HG03378 (cell line): ENCODE results near the gene MED13L.

Source experiments
- ATAC-seq: cut with Tn5 transposase; IDR thresholded peaks from one replicate; pipeline ENCODE4 v1.9.1; 2021; ENCODE audit warnings: mild to moderate bottlenecking, moderate library complexity; ENCODE audit not compliant: unreplicated experiment

Gene MED13L

DNA sequence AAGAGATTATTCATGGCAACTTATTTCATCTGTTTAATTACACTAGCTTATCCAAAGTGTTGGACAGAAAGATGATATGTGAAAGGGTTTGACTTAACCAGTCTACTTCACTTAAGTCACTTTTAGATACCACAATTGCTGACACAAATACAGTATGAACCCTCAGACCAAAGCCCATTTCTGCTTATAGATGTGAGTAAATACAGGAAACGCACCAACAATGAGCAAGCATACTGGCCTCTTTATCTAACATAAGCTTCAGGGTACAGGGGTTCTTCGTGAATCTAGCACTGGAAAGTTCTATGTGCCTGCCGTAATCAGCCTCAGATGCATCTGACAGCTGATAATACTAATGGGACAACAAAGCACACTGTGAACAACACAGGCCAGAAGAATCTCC is 209.6 kb downstream of the MED13L start:
- no peak for ATAC-seq

DNA sequence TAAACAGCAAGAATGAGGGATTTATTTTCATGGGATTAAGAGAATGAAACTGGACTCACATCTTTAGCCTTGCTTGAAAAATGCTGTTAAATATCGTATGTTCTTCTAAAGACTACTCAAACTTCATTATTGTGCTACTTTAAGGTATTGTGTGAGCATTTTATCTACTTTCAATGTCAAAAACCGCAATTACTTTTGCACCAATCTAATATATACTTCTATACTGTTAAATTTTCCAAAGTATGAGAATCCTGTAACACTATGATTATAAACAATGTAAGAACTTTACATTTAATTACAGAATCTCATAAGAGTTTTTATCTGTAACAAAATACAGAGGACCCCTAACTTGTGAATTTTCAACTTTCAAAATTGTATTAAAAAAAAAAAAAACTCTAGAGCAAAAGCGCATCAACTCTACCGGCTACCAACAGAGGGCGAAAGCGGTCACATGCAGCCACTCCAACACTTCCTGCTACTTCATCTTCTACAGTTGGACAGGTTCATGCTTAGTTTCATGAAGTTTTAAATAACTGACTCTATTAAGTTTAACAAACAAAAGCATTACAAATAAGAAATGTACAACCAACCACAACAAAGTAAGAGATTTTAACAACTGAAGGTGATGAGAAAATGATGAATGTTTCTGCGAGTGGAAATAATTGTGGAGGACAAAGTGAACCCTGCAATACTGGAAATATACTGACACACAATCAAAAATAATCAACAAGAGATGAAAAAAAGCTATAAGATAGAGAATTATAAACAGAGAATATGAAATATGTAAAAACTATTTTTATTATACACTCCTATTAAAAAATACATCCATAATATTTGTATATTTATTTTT is 210.9 kb downstream of the MED13L start:
- no peak for ATAC-seq

DNA sequence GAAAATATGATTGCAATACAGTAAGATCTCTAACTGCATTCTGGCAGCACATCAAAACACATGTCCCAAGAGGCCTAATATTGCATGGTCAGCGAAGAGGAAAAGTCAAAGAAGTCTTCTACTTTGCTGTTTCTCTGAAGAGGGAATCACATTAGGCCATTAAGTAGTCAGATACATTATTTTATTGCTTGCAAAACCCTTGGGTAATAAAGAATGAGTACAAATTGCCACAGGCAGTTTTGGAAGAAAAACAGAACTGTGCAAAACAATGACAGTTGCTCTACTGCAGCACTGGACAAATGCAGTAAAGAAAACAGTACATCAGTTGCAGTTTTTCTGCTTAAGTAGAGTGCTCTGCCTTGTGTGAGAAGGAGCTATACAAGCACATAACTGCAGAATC is 211.9 kb downstream of the MED13L start:
- no peak for ATAC-seq

DNA sequence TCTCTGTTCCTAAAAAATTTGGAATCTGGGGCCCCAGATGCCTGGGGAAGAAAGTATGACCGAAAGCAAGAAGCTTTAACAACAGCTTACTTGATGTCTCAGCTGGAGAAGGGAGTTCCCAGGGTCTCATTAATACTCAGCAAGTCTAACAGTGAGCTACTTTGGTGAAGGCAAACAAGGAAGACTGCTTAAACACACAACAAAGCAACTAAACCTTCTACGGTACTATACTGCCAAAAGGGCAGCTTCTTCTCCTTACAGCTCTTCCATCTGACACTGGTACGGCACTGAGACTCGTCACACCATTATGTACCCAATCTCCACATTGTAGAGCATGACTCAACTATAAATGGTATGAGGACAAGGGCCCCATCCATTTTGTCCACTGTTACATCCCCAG is 213.0 kb downstream of the MED13L start:
- no peak for ATAC-seq

DNA sequence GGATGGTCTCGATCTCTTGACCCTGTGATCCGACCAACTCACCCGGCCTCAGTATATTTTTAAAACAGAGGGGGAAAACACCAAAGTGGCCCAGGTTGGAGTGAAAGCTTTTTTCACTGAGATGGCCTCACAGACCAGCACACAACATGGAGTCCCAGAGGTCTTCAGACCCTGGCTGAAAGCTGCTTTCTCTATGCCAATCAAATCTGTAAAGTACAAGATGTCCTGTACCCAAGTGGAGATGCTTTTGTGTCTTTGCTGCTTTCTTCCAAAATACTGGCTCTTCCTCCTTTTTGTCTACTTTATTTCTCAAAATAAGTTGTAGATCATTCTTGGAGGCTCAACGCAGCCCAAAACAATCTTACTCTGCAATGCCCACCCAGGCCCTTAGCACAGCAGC is 214.8 kb downstream of the MED13L start:
- no peak for ATAC-seq

DNA sequence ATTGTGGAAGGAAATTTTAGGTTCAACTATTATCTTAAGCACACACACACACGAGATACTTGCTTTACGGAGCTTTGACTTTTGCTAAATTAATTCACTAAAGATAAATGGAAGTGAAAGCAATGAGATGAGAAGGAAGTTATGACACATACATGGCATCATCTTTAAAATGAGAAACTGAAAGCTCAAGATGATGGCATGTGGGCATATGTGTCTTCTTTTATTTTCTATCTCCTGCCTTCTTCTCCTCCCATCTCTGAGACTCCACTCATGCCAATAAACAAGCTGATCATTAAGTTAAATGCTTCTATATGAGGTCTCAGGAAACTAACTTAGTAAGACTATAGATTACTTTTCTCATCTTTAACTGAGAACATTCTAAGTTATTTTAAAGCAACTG is 216.7 kb downstream of the MED13L start:
- ATAC-seq, result peak; percentile 95

DNA sequence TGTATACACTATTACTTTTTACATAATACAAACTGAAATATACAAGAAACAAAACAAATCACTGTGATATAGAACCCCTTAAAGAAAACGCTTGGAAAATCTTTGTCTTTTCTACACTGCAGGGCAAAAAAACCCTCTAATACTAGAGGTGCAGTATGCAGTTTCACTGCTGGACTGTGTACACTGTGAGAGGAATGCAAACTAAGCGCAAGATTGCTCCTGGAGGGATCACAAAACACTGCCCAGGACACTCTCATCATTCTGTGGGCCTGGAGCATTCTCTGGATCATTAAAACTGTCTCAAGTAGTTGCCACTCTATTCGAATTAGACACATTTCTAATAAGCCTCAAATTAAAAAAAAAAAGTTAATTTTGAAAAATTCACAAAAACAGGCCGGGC is 217.6 kb downstream of the MED13L start:
- no peak for ATAC-seq

DNA sequence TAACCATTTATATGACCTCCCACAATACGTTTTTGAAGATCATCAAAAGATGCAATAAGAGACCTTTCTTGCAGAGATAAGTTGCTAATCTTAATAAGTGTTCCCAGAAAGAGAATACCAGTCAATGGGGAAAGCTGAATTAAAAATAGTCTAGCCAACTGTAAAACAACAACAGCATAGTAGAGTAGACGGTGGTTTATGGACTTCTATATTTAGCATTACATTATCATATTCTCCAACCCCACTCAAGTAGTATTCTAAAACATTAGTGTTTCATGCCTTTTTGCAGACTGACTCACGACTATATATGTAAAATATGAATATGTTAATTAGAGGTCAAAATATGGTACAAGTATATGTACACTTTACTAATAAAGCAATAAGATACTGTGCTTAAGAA is 218.9 kb downstream of the MED13L start:
- no peak for ATAC-seq

DNA sequence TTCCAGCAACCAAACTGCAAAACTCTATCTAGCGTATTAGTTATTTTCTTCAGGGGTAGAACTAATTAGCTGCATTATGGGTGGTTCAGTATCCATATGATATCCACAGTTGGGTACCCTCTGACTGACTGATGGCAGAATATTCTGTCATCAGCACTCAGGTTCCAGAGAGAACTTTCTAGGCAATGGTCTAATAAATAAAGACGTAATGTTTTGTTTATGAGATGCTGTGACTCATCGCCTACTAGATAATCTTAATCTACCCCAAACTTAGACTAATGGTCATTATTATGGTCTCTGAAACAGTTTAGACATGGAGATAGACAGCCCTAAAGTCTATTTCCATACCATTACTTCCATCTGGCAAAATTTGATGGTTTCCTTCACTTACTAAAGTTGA is 220.1 kb downstream of the MED13L start:
- ATAC-seq, result no peak

DNA sequence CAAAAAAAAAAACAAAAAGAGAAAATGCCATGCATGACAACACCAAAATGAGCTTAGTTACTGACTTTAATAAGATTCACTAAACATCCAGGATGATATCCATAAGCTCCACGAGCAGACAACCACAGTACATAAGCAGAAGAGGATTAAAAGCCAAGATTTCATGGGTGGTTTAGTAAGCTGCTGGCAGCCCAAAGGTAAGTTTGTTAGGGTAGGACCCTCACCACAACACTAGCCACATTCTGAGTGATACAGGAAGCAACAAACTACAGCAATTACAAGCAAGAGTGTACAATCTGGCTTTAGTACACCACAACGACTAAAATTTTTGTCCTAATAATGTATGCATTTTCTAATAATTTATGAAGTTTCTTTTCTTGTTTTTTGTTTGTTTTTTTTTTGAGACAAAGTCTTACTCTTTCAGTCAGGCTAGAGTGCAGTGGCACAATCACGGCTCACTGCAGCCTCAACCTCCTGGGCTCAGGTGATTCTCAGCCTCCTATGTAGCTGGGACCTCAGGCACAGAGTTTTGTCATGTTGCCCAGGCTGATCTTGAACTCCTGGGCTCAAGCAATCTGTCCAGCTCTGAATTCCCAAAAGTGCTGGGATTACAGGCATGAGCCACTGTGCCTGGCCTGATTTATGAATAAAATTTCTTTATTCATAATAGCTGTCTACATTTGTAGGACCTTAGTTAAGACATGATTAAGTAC is 221.4 kb downstream of the MED13L start:
- no peak for ATAC-seq

DNA sequence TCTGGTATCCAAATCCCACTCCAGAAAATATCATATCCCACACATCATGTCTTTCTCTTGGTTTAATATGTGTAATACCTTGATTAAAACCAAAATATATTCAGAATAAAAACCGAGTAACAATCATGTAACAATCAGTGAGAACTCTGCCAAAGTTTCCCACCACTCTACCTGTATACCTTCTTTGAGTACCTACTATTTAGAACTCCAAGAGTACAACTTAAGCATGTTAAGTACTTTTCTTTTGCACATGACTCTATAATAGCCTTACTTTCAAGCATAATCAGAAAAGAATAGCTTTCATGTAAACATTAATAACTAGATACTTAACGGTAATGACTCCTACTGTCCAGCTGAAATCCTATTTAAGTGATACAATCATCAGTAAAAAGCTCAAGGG is 223.2 kb downstream of the MED13L start:
- ATAC-seq, result no peak

DNA sequence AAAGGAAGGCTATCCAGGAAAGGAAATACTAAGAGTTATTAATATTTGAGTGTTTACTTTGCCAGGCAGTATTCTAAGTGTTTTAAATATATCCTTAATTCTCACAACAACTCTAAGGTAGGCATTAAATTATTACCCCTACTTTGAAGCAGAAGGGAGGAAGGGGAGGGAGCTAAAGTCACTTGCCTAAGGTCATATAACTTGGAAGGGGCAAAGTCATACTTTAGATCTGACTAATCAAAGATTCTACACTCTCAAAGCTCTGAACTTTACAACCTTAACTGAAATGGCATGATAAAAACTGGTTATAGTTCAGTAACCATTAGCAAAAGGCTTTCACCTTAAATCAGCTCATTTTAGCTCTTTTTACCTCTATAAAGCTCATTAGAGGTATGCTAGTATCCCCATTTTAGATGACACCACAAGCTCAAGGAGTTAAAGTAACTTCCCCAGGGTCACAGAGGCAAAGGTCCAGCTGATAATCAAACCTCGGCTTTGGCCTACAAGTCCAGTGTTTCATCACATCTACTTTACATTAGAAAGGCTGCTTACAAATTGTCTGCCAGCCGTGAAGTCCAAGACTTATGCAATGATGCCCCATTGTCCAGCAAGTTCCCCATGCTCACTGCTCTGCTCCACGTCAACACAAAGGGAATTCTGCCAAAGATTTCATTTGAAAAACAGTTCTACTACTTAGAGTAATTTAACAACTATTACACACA is 223.9 kb downstream of the MED13L start:
- ATAC-seq, result no peak

DNA sequence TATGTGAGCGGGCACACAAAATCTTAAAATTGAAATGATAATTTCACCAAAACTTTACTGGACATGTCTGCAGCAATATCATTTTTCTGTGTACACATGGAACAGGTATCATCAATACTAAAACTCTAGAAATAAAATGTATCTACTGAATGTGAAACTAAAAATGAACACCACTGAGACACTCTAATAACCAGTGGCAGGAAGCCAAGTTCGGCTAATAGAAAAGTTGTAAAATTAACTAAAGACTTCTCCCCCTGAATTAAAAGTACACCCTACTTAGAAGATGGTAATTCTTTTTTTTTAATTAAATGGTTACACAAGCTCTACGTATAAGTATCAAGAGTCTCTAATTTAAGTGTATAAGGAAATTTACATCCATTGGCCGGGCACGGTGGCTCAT is 227.2 kb downstream of the MED13L start:
- ATAC-seq, result no peak

DNA sequence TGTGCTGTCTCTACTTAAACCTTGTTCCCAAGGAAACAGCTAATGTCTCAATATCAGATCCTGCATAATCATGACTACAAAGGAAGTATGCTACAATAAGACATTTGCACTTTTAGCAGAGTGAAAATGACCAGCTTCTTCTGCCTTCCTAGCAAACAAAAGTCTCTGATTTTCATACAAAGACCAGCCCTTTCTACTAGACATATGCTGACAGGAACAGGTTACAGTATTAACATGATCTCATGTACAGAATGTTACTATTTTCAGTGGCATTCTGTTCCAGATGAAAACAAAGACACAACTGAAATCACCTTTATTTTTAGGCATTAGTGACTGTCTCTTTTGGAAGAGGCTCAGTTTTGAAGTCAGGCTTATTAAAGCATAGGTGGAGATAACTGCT is 228.6 kb downstream of the MED13L start:
- no peak for ATAC-seq

DNA sequence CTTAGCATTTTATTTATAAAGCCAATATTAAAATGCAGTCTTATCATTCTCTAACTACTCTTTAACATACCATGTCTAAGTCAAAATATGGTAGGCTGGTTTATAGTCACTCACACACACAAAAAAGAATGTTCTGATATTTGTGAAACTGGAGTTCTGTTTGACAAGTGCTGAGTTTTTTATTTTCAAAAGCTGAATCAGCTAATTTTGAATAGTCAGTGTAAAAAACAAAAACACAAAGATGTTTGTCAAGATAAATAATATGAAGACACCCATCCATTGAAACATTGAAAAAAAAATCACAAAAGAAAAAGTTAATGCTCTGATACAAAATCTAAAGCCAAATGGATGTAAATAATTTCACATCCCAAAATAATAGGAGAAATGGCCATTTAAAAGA is 231.5 kb downstream of the MED13L start:
- ATAC-seq, result no peak

DNA sequence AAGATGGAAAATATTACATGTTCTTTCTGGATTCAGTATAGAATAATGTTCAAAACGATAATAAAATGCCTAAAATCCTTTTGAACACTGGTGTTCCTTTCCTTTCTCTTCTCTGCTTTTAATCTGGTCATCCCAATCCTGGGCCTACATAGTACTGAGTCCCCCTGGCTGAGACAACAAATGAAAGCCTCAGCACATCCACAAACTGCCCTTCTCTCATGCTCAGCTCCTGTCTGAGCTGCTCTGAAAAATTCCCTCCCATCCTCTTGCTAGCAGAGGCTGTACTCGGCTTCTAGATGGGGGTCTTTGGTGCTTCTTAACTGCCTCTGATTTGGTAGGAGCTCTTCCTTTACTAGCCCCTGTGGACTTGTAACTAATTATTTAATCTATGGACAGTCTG is 232.3 kb downstream of the MED13L start:
- no peak for ATAC-seq

DNA sequence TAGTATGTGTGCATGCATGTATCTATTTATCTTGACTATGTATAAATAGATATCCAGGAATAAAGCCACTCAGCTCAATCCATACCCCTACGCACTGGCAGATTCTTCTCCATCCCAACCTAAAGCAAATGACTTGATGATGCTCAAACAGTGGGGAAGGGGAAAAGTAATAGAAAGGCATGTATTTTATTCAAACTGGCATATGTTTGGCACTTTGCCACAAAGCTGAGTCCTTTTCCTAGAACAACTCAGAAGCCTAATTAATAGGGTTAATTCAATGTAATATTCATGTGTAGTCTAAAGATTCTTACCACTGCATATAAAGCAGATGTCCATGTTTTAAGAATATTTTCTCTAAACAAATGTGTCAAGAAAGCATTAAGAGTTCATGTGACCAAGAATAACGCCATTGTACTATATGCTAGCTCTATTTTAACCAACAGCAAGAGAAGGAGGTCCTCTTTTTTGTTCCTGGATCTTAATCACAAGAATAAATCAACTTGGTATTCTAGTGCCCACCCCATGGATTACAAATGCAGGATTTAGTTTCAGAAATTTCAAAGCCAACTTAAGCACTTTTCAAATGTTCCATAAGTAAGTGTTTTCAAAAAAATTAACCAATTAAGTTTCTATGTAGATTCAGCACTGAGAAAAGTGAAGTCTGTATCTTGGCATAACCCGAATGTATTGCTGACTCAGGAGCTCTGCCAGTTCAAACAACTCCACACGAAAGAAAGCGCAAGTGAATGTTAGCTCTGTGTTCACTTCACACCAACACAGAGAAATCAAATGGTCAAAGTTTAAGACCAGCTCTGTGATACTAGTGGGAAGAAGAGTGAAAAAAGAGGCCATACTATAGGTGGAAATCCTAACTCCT is 233.6 kb downstream of the MED13L start:
- no peak for ATAC-seq

DNA sequence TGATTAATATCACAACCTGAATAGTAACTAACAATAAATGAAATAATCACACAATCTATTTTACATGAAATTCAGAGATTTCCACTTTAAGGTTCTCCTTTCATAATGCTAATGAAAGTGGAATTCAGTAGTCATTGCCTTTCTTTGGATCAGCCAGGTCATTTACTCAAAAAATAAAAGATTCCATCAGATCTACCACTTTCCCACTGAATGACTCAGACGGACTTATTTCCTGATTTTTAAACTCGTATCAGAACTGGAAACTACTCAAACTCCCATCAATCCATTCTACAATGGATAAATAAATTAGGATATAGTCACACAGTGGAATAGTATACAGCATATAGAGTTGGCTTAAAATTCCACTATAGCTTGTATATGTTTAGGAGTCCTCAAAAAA is 237.1 kb downstream of the MED13L start:
- ATAC-seq, result no peak

DNA sequence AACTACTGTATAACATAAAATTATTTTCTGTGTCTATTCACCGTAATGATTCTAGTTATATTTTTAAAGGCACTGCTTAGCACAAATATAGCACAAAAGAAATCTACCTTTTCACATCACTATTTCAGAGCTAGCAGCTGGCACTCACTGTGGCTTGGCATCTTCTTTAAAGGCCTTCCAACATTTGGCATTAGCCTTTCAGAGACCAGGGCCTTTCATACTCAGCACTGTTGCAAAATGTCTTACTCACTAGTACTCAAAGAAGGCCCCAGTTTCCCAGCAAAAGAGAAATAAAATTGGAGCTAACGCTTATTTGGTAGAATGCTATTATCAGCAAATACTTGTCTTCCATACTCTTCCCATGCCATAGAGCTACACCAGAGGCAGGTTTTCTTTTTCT is 238.4 kb downstream of the MED13L start:
- ATAC-seq, result no peak

DNA sequence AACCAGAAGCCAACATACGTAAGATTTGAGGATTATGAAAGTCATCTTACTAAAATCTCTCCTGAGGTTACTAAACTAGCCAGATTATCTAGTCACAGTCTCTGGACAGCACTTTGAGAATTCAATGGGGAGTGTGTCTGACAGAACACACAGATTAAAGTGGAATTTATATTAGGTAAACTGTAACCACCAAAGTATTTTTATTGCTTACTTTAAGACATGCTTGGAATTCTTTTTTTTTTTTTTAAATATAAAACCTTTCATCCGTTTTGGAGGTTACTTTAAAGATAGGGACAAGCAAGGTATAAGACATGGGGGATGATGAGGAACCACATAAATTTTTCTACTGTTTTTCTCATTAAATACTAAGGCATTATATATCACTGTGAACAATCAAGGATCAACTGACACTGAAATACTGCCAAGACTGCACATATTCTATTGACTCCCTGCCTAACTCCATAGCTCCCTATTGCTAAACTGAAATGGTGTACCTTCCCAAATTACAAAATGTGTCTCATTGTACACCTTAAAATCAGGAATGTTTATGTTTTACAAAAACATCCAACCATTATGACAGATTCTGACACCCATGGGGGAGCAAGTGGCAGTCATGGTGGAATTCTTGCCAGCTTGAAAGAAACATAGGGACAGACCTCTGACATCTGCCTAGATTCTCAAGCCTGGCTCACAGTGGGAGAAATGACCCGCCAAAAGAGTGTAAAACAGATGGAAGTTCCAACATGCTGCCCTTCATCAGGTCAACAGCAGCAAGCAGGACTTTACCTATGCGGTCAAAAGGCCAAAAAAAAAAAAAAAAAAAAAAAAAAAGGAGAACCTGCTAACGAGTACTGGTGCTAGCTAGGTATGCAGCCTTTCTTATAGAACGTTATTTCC is 239.3 kb downstream of the MED13L start:
- ATAC-seq, result no peak
